ENCODE data around the gene PPM1F. TPM values are rescaled to one million over a fixed set of nuclear protein-coding genes. Genes with fewer than 3 reads are reported as not detected.
"Not testable (repeated sequence)": the region's sequence is repeated elsewhere in the genome, so short reads cannot be mapped to it uniquely, and the experiment has no call there.

PPM1F gene
- total RNA-seq, 1 experiment from 2014 or later: 84.4 TPM

- peak; percentile 97 for DNase-seq (ENCODE audit: low read depth)
Observed at GRCh38 chr22:21942407-21943343, 10.0 kb downstream of the PPM1F start.

DNA sequence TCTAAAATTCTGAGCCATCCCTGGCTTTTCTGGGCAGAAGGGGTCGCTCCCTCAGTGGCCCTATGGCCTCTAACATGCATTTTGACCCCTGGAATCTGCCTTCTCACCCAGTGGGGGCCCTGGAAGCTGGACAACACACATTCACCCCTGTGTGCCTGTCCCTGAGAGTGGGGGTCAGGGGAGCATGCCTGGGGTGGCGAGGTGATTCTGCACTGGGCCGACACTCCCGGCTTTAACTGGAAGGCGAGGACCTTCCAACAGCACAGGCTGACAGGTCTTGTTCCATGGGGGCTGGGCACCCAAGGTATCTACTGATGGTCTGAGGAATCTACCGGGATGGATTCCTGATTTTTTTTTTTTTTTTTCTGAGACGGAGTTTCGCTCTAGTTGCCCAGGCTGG lies 10.7 kb downstream of the PPM1F start:
- no peak for DNase-seq (ENCODE audit: low read depth)

- peak; percentile 73 for DNase-seq (ENCODE audit: low read depth)
Observed at GRCh38 chr22:21940521-21940920, 12.1 kb downstream of the PPM1F start.

GRCh38 chr22:21939935-21940334 lies 12.7 kb downstream of the PPM1F start:
- not testable (repeated sequence) for DNase-seq (ENCODE audit: low read depth)

- no peak for DNase-seq (ENCODE audit: low read depth)
Observed at GRCh38 chr22:21939461-21939913, 13.2 kb downstream of the PPM1F start.

GRCh38 chr22:21938906-21939305 lies 13.7 kb downstream of the PPM1F start:
- DNase-seq (ENCODE audit: low read depth): no peak

GRCh38 chr22:21938071-21938822 lies 14.4 kb downstream of the PPM1F start:
- DNase-seq (ENCODE audit: low read depth): peak; percentile 90

DNA sequence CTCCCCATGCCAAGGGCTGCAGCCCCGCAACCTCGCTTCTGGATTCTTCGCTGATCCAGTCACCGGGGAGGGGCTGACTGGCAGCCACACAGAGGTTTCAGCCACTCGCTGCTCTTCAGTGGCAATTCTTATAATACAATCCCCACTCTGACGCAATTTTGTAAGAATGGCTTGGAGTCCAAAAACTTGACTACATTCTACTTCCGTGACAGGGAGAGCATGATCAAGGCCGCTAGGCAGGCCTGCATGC lies 14.9 kb downstream of the PPM1F start:
- DNase-seq (ENCODE audit: low read depth): no peak

DNA sequence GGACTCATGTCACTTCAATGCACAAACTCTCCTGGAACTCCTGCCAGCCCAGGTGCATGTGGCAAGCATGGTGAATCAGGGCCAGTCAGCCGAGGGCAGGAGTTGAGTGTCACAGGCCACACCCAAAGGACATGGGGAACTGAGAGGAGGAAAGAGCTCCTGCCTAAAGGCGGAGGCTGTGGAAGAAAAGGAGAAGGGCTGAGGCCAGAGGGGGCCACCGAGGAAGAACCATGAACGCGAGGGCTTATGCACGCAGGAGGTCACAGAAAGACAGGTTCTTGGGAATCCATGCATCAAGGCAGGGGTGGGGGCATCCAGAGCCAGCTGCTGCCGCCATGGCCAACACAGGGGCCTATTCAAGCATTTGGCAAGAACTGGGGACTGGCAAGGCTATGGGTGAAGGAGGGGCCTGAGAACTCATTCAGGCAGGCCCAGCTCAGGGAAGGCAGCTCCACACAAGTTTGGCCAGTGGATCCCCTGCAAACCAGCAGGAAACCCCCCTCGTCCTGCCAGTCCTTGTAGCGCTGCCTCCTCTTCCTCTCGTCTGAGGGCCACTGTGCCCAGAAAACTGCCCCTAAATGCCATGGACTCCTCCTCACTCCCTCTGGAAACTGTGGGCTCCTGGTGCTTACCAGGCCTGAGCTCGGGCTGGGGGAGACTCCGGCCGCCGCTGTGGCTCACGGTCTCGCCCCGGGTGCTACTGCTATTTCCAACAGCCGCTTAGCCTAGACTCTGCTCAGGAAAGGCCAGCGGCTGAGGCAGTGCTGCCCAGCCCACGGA lies 15.4 kb downstream of the PPM1F start:
- DNase-seq (ENCODE audit: low read depth): no peak

- no peak for DNase-seq (ENCODE audit: low read depth)
Observed at GRCh38 chr22:21936151-21936775, 16.4 kb downstream of the PPM1F start.

GRCh38 chr22:21933910-21934309 lies 18.7 kb downstream of the PPM1F start:
- no peak for DNase-seq (ENCODE audit: low read depth)

DNA sequence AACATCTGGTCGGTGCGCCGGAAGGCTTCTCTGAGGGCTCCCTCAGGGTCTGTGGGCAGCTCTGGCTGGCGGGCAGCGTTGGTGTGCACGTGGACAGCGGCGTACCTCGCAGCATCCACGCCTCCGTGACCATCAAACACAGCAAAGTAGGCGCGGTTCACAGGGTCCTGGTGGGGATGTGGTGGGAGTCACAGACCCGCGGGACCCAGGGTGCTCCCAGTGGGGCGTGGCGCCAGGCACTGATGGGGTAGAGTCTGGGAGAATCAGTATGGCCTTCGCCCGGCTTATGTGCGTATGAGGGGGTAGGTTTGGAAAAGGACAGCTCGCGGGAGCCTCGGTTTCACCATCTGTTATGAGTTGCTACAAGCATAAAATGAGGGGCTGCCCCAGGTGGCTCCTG lies 19.2 kb downstream of the PPM1F start:
- DNase-seq (ENCODE audit: low read depth): no peak

DNA sequence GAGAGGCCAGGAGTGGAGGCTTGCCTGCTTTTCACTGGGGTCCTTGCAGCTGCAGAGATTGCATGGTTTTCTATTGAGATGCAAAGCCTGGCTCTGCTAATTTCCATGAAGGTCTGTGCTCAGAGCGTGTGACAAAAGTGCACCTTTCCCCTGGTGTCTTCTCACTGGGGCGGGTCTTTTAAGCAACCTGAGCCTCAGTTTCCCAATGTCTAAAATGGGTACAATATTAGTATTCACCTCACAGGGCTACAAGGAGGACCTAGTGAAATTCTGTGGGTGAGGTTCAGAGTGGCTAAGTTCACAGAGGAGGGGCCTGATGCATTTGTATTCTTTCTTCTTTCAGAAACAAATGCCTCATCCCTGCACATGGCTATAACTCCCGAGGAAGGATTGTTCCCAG lies 20.3 kb downstream of the PPM1F start:
- DNase-seq (ENCODE audit: low read depth): no peak

DNA sequence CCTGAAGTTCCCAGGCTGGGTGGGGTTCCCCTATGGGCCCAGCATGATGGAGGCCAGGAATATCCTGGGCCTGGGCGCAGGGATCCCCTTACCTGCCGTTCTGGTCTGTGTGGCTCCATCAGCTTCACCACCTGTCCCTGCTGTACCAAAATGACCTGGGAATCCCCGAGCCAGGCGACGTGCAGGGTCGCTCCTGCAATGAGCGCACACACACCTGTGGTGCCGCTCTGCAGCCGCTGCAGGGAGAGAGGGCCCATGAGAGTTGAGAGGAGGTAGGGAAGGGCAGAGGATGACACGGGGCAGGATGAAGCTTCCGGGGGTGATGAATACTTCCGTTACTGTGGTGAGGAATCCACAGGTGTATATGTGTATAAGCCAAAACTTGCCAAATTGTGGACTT lies 21.6 kb downstream of the PPM1F start:
- DNase-seq (ENCODE audit: low read depth): no peak

GRCh38 chr22:21929253-21929652 lies 23.4 kb downstream of the PPM1F start:
- DNase-seq (ENCODE audit: low read depth): no peak

DNA sequence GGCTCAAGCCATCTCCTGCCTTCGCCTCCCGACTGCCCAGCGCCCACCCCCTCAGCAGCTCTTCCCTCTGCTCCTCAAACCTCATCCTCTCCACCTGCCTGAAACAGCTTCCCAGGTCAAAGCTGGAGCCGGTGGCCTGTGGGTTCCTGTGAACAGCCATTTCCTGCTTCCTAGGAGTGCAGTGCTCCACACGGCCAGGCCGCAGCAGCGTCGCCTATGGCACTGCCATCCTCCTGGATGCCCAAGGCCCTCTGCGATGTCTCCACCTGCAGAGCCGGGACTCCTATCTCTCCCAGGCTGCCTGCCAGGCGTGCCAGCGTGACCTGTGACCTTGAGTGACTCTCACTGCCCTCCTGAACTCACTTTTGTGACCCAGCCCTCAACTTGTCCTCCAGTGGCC lies 24.6 kb downstream of the PPM1F start:
- no peak for DNase-seq (ENCODE audit: low read depth)

DNA sequence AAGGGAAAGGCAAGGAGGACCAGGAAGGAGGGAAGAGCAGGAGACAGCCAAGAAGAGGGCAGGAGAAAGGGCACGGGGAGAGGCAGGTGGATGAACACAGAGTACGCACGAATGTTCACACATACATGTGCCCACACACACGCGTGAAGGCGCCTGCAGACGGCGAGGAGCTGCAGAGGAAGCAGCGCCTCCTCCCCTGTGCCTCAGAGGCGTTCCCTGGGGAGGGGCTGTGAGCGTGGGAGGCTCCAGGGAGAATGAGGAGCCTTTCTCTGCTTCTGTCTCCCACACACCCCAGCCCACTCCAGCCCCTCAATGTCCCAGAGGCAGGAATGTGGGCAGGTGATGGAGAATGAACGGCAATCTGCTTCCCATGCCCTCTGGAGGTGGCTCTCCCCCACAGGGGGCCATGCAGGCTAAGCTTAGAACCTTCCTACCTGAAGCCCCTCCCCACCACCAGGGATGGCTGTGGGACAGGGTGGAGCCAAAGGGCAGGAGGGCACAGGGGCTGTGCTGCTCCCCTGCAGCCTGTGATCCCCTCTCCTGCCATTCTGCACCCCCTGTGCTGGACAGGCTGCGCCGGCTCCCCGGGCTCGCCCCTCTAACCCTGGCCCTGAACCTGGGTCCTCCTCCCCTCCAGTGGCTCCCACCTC lies 25.3 kb downstream of the PPM1F start:
- DNase-seq (ENCODE audit: low read depth): no peak

DNA sequence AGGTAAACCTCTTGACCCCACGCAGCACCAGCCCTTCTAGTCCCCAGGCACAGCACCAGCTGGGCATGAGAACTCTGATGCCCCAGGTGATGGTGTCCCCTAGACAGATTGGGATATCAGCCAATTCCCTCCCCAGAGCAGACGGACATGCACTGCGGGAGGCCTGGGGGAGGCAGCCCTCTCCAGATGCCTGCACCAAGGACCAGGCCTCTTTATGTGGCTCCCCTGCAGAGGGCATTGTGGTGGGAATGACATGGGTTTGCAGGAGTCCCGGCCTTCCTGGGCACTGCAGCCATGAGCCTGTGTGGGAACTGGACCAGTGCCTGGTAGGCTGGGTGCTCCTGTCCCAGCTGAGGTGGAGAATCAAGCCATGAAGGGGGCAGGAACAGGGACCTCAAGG lies 25.9 kb downstream of the PPM1F start:
- no peak for DNase-seq (ENCODE audit: low read depth)

GRCh38 chr22:21923163-21923561 lies 29.5 kb downstream of the PPM1F start:
- no peak for DNase-seq (ENCODE audit: low read depth)

GRCh38 chr22:21922370-21923162 lies 30.1 kb downstream of the PPM1F start:
- no peak for DNase-seq (ENCODE audit: low read depth)
